SU-DHL-6 (cell line): ENCODE data around the gene BICDL2.

Experiments
- EZH2phosphoT487 ChIP-seq: fragments of 200-600 bp; sonication (generic), shearing (Covaris generic); conservative IDR thresholded peaks from 2 replicates; pipeline ENCODE4 v1.6.1; 2018; ENCODE audit warnings: mild to moderate bottlenecking, antibody characterized with exemption, low read length, moderate library complexity, mixed read lengths
- TF ChIP-seq, protein P1 (sequence below): fragments of 200-600 bp; sonication (generic); IDR thresholded peaks from one replicate; pipeline ENCODE4 v1.5.1; 2017; ENCODE audit warnings: antibody characterized with exemption, mild to moderate bottlenecking, low read length, moderate library complexity; ENCODE audit not compliant: insufficient read depth, poor library complexity, severe bottlenecking

DNA sequence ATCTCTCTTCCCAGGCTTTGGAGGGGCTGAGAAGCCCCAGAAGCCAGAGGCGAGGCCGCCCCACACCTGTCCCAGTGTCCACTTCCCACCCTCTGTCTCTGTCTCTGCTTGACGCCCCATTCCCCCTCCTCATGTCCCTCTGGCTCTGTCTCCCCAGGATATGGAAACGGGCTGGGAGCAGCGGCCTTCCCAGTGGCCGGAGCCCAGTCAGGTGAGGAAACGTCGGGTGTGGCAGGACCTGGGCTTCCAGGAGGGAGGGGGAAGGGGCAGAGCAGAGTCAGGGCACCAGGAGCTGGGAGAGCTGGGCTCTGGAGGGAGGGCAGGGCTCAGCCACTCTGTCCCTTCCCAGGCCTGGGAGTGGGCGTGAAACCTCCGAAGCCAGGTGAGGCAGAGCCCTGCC is 45.9 kb downstream of the BICDL2 start:
- no peak for TF ChIP-seq EZH2phosphoT487
- TF ChIP-seq, protein P1, sequence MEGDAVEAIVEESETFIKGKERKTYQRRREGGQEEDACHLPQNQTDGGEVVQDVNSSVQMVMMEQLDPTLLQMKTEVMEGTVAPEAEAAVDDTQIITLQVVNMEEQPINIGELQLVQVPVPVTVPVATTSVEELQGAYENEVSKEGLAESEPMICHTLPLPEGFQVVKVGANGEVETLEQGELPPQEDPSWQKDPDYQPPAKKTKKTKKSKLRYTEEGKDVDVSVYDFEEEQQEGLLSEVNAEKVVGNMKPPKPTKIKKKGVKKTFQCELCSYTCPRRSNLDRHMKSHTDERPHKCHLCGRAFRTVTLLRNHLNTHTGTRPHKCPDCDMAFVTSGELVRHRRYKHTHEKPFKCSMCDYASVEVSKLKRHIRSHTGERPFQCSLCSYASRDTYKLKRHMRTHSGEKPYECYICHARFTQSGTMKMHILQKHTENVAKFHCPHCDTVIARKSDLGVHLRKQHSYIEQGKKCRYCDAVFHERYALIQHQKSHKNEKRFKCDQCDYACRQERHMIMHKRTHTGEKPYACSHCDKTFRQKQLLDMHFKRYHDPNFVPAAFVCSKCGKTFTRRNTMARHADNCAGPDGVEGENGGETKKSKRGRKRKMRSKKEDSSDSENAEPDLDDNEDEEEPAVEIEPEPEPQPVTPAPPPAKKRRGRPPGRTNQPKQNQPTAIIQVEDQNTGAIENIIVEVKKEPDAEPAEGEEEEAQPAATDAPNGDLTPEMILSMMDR: no peak
